Testis (tissue), 2 donors: ENCODE measurements around the gene SPRING1.

Experiments used
- POLR2A ChIP-seq: fragments of 450-650 bp; IDR thresholded peaks from one replicate; pipeline ENCODE4 v1.6.1; 2017; ENCODE audit warnings: antibody characterized with exemption, mild to moderate bottlenecking, moderate library complexity
- TF ChIP-seq, protein P1 (sequence below), 3 experiments: fragments of 450-650 bp in 2 of 3; fragments of 200-600 bp in 1 of 3; sonication (generic) in 1 of 3; IDR thresholded peaks; one replicate each; pipeline ENCODE4 v1.5.1; 2016 to 2019; ENCODE audit warnings: antibody characterized with exemption in 3 of 3, mild to moderate bottlenecking in 2 of 3, moderate library complexity in 1 of 3

DNA sequence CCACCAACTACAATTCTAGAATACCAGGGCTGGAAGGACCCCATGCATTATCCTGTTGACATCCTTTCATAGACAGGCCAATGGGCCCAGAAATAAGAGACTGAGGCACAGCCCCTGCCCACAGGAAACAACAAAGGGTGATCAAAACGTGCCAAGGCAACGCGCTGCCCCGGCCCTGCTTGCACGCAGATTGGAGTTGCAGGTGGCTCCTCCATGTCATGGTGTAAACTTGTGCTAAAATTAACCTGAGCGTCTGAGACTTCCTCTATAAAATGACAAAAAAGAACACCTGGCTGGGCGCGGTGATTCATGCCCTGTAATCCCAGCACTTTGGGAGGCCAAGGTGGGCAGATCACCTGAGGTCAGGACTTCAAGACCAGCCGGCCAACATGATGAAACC lies 30.1 kb downstream of the SPRING1 start:
- TF ChIP-seq, protein P1, sequence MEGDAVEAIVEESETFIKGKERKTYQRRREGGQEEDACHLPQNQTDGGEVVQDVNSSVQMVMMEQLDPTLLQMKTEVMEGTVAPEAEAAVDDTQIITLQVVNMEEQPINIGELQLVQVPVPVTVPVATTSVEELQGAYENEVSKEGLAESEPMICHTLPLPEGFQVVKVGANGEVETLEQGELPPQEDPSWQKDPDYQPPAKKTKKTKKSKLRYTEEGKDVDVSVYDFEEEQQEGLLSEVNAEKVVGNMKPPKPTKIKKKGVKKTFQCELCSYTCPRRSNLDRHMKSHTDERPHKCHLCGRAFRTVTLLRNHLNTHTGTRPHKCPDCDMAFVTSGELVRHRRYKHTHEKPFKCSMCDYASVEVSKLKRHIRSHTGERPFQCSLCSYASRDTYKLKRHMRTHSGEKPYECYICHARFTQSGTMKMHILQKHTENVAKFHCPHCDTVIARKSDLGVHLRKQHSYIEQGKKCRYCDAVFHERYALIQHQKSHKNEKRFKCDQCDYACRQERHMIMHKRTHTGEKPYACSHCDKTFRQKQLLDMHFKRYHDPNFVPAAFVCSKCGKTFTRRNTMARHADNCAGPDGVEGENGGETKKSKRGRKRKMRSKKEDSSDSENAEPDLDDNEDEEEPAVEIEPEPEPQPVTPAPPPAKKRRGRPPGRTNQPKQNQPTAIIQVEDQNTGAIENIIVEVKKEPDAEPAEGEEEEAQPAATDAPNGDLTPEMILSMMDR (IDR thresholded peaks at IDR 0.05): no peak
- no peak for TF ChIP-seq POLR2A
